H1 (cell line): ENCODE data around the gene HACD2. TPM values are rescaled to one million over a fixed set of nuclear protein-coding genes. Genes with fewer than 3 reads are reported as not detected.

Experiments
- TAF1 ChIP-seq: IDR thresholded peaks from 2 replicates; pipeline ENCODE4 v1.6.1; 2011; ENCODE audit warnings: mild to moderate bottlenecking, low read depth, low read length
- polyA plus RNA-seq, 7 experiments: library from polyadenylated mRNA; depleted of rRNA in 3 of 7; stranded (reverse) in 5 of 7; unstranded in 2 of 7; fragments of >200 nt in 5 of 7; fragments of 200-250 nt in 2 of 7; gene quantifications; 1 replicate in 5 of 7; 2 replicates in 1 of 7; 4 replicates in 1 of 7; pipeline versions ENCODE4 v1.2.1 to v1.2.3, GENCODE V29; 2011 to 2013; ENCODE audit warnings: missing spikeins in 2 of 7, mixed read lengths in 2 of 7
- total RNA-seq: library from RNA; stranded (reverse); fragmentation: NEBNext Ultra II Directional; extraction: Animal tissue kit (Norgen Biotek cat#: 25700); gene quantifications from 2 replicates; pipeline ENCODE4 v1.2.1, GENCODE V29; 2021
- TF ChIP-seq, protein P1 (sequence below), 3 experiments: IDR thresholded peaks; 1 replicate in 2 of 3; 2 replicates in 1 of 3; pipeline versions ENCODE4 v1.5.1 to v1.6.1; 2011; ENCODE audit warnings: low read length in 3 of 3, mild to moderate bottlenecking in 3 of 3, inconsistent platforms in 2 of 3, low read depth in 1 of 3, moderate library complexity in 1 of 3; ENCODE audit not compliant: insufficient read depth in 1 of 3; ENCODE audit errors: control extremely low read depth in 1 of 3

Gene HACD2
- total and polyA plus RNA-seq, 2 of the 8 experiments (the other 6 are each of a cell fraction or from before 2014, with no cell fraction given): 24.9 to 31.2 TPM

- TF ChIP-seq TAF1: no peak
- TF ChIP-seq, protein P1, sequence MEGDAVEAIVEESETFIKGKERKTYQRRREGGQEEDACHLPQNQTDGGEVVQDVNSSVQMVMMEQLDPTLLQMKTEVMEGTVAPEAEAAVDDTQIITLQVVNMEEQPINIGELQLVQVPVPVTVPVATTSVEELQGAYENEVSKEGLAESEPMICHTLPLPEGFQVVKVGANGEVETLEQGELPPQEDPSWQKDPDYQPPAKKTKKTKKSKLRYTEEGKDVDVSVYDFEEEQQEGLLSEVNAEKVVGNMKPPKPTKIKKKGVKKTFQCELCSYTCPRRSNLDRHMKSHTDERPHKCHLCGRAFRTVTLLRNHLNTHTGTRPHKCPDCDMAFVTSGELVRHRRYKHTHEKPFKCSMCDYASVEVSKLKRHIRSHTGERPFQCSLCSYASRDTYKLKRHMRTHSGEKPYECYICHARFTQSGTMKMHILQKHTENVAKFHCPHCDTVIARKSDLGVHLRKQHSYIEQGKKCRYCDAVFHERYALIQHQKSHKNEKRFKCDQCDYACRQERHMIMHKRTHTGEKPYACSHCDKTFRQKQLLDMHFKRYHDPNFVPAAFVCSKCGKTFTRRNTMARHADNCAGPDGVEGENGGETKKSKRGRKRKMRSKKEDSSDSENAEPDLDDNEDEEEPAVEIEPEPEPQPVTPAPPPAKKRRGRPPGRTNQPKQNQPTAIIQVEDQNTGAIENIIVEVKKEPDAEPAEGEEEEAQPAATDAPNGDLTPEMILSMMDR (IDR thresholded peaks at IDR 0.05; ENCODE audit: control extremely low read depth in 1 of 3, insufficient read depth in 1 of 3, low read depth in 1 of 3, low read length in 3 of 3): no peak
Measured at GRCh38 chr3:123582315-123582714, 2.5 kb downstream of the HACD2 start (continued).
